ENCODE measurements around the gene ZDHHC3.
A peak's percentile ranks its signal among the peaks of the same experiment; 100 is the strongest.

ZDHHC3 gene

DNA sequence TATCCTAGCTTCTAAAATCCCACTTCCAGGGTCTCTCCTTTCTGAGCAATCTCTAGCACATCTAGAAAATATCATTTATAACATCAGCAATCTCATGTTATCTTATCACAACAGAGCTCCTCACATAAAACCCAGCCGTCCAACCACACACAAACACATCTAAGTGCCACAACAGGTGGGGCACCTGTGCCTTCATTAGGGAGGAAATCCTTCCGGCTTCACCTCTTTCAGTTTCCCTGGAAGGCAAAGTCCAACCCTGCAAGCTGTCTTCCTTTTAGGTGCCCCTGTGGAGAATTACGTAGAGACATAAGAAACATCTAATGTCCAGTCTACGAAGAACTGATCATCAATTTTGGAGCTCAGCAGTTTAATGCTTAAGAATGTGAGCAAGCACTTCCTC, 1.6 kb downstream of the ZDHHC3 start:
- H3K4me1 ChIP-seq (ENCODE audit: control insufficient read depth, low read length) = peaks cover 33% of the 10 kb centered on the region
- H3K9me3 ChIP-seq (ENCODE audit: control insufficient read depth, insufficient read depth, low read length) = no peaks in the 10 kb centered on the region
- peaks cover 89% of the 10 kb centered on the region for H3K79me2 ChIP-seq (ENCODE audit: control insufficient read depth, low read length)
- H3K9me2 ChIP-seq (replicated peaks; ENCODE audit: control insufficient read depth, low read length) = no peaks in the 10 kb centered on the region
- peaks cover 5% of the 10 kb centered on the region; the same call in 1 of the 2 replicates for H4K20me1 ChIP-seq (ENCODE audit: control insufficient read depth, insufficient read depth, low read depth, low read length)
- TF ChIP-seq EZH2phosphoT487 (IDR thresholded peaks at IDR 0.05; ENCODE audit: borderline replicate concordance, low read length) (no peak), CTCF (IDR thresholded peaks at IDR 0.05; ENCODE audit: low read depth, low read length, poor library complexity, severe bottlenecking) (no peak)
- H3K27ac ChIP-seq (ENCODE audit: low read depth, low read length) = no peak overlapping the region
- H3K4me2 ChIP-seq (ENCODE audit: low read length) = peak overlapping the region; percentile 77
- H3K4me3 ChIP-seq (ENCODE audit: low read length) = peak overlapping the region; percentile 97
- H3K27me3 ChIP-seq (ENCODE audit: control insufficient read depth, low read length) = no peaks in the 10 kb centered on the region
- peaks cover 16% of the 10 kb centered on the region for H3K36me3 ChIP-seq (ENCODE audit: control insufficient read depth, low read length)
- H3F3A ChIP-seq (ENCODE audit: control insufficient read depth, insufficient read depth) = no peaks in the 10 kb centered on the region

- peaks cover 83% of the 10 kb centered on the region for H3K79me2 ChIP-seq (ENCODE audit: control insufficient read depth, low read length)
- no peaks in the 10 kb centered on the region for H3K9me2 ChIP-seq (replicated peaks; ENCODE audit: control insufficient read depth, low read length)
- no peaks in the 10 kb centered on the region for H3K27me3 ChIP-seq (ENCODE audit: control insufficient read depth, low read length)
- no peak for TF ChIP-seq CTCF (IDR thresholded peaks at IDR 0.05; ENCODE audit: low read depth, low read length, poor library complexity, severe bottlenecking)
- no peak for TF ChIP-seq EZH2phosphoT487 (IDR thresholded peaks at IDR 0.05; ENCODE audit: borderline replicate concordance, low read length)
- H3F3A ChIP-seq (ENCODE audit: control insufficient read depth, insufficient read depth) = no peaks in the 10 kb centered on the region
- no peaks in the 10 kb centered on the region for H3K9me3 ChIP-seq (ENCODE audit: control insufficient read depth, insufficient read depth, low read length)
- H3K27ac ChIP-seq (ENCODE audit: low read depth, low read length) = no peak overlapping the region
- H3K36me3 ChIP-seq (ENCODE audit: control insufficient read depth, low read length) = no peaks in the 10 kb centered on the region; the same call in 1 of the 2 replicates
- H3K4me2 ChIP-seq (ENCODE audit: low read length) = no peak overlapping the region
- H3K4me3 ChIP-seq (ENCODE audit: low read length) = no peak overlapping the region
- peaks cover 5% of the 10 kb centered on the region; the same call in 1 of the 2 replicates for H4K20me1 ChIP-seq (ENCODE audit: control insufficient read depth, insufficient read depth, low read depth, low read length)
- H3K4me1 ChIP-seq (ENCODE audit: control insufficient read depth, low read length) = peaks cover 28% of the 10 kb centered on the region
These were observed 5.0 kb downstream of the ZDHHC3 start for GRCh38 chr3:44970926-44971490.

DNA sequence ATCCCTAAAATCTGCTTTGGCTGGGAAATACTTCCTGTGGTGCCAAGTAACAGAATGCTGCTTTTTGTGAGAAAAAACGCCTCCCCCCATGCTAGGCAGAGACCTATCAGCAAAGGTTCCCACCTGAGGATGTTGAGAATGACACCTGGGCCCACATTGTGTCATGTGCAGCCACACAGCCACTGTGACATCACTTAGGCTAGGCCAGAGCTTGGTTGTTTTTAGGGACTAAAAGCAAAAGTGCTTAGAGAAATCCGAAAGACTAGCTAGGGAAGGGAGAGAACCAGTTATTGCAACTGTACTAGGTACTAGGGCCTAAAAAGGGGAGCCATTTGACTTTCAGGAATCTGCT, 6.2 kb downstream of the ZDHHC3 start:
- peaks cover 5% of the 10 kb centered on the region for H4K20me1 ChIP-seq (ENCODE audit: control insufficient read depth, insufficient read depth, low read depth, low read length)
- no peaks in the 10 kb centered on the region; the same call in 1 of the 2 replicates for H3K36me3 ChIP-seq (ENCODE audit: control insufficient read depth, low read length)
- H3K79me2 ChIP-seq (ENCODE audit: control insufficient read depth, low read length) = peaks cover 84% of the 10 kb centered on the region
- H3K4me3 ChIP-seq (ENCODE audit: low read length) = no peak overlapping the region
- peaks cover 27% of the 10 kb centered on the region for H3K4me1 ChIP-seq (ENCODE audit: control insufficient read depth, low read length)
- no peaks in the 10 kb centered on the region for H3F3A ChIP-seq (ENCODE audit: control insufficient read depth, insufficient read depth)
- TF ChIP-seq EZH2phosphoT487 (IDR thresholded peaks at IDR 0.05; ENCODE audit: borderline replicate concordance, low read length) = no peak
- TF ChIP-seq CTCF (IDR thresholded peaks at IDR 0.05; ENCODE audit: low read depth, low read length, poor library complexity, severe bottlenecking) = no peak
- no peaks in the 10 kb centered on the region for H3K27me3 ChIP-seq (ENCODE audit: control insufficient read depth, low read length)
- no peaks in the 10 kb centered on the region for H3K9me3 ChIP-seq (ENCODE audit: control insufficient read depth, insufficient read depth, low read length)
- no peaks in the 10 kb centered on the region for H3K9me2 ChIP-seq (replicated peaks; ENCODE audit: control insufficient read depth, low read length)
- H3K27ac ChIP-seq (ENCODE audit: low read depth, low read length) = no peak overlapping the region
- H3K4me2 ChIP-seq (ENCODE audit: low read length) = peak overlapping the region; percentile 8

Data from DOHH2 (cell line).